LNCaP clone FGC (cell line): ENCODE results near the gene GET4.

ENCODE experiments used
- DNase-seq: peaks from one replicate; pipeline ENCODE4 v3.0.0-alpha.2; 2011; ENCODE audit warnings: low read depth
- H3K4me3 ChIP-seq: 2 replicates; pipeline ENCODE4 v1.5.1; 2011; ENCODE audit warnings: mild to moderate bottlenecking, low read depth, low read length, control low read depth
- TF ChIP-seq, protein P1 (sequence below): IDR thresholded peaks from 2 replicates; pipeline ENCODE4 v1.5.1; 2012; ENCODE audit warnings: mild to moderate bottlenecking; ENCODE audit not compliant: control insufficient read depth, insufficient read depth; ENCODE audit errors: extremely low read depth

GET4 gene

DNA sequence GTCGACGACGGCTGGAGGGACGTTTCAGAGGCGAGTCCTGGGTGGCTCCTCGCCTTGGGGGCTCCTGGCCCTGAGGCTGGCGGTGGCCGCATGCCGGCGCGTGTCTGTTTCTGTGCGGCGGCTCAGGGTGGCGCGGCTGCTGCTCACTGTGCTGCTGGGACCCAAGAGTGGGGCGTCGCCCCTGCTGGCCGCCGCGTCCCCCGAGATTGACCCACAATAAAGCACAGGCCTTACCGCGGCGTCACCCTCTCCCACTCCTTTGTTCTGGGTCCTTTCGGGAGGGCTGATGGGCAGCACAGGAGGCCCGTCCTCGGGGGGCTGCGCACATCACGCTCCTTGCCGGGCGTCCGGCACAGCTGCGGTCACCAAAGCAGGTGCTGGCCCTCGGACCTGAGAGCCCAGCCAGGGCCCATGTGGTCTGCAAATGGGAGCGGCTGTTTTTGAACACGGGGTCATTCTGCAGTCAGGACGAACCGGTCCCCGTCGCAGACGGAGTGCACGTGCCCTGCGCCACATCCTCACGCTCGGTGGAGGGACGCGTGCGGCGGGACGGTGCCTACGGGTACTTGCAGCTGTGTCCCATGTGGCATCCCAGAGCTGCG, 19.2 kb downstream of the GET4 start:
- no peak overlapping the region for H3K4me3 ChIP-seq
- TF ChIP-seq, protein P1, sequence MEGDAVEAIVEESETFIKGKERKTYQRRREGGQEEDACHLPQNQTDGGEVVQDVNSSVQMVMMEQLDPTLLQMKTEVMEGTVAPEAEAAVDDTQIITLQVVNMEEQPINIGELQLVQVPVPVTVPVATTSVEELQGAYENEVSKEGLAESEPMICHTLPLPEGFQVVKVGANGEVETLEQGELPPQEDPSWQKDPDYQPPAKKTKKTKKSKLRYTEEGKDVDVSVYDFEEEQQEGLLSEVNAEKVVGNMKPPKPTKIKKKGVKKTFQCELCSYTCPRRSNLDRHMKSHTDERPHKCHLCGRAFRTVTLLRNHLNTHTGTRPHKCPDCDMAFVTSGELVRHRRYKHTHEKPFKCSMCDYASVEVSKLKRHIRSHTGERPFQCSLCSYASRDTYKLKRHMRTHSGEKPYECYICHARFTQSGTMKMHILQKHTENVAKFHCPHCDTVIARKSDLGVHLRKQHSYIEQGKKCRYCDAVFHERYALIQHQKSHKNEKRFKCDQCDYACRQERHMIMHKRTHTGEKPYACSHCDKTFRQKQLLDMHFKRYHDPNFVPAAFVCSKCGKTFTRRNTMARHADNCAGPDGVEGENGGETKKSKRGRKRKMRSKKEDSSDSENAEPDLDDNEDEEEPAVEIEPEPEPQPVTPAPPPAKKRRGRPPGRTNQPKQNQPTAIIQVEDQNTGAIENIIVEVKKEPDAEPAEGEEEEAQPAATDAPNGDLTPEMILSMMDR = no peak
- DNase-seq = no peak

DNA sequence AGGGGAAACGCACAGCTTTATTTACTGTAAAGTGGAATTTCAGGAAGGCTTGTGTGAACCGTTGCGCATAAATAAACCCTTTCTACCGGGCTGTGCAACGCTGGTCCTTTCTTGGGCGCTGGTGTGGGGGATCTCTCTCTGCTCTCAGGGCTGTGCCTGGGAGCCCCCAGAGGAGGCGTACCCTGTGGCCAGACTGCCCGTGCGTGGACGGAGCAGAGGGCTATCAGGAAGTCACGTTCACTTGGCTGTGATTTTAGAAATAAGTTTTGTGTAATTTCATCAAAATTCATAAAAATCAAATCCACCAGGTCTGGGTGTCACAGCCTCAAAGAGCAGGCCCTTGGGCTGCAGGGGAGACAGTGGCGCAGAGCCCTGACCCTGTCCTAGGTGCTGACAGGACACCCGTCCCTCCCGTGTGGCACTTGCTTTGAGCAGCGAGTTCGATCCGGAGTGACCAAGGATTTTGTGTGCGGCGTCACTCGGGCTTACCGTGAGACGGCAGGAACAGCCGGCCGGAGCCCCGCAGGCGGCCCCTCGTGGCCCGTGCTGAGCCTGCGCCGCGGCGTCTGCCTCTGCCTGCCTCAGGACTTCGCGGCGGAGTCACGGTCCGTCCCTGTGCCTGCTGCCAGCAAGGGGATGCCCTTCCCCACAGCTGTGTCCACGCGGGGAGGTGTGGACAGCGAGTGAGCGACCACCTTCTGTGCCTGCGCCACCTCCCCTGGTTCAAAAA, 20.2 kb downstream of the GET4 start:
- DNase-seq = no peak
- TF ChIP-seq, protein P1 = no peak
- no peak overlapping the region for H3K4me3 ChIP-seq

DNA sequence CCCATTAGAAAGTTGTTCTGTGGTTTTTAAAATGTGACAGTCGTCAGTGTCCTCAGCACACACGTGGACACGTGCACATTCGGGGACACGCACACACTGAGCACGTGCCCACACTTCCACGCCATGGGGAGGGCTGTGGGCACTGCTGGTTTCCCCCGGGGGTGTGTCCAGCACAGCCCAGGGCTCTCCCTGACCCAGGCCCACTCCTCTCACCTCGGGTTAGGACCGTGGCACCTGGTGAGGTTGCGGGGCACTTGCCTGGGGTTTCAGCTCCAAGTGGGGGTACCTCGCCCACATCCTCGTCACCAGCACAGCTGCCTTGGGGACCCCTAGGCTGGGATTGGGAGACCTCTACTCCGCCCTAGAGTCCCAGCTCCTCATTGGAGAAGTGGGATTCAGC, 20.7 kb downstream of the GET4 start:
- DNase-seq = no peak
- no peak overlapping the region for H3K4me3 ChIP-seq
- TF ChIP-seq, protein P1 = no peak

DNA sequence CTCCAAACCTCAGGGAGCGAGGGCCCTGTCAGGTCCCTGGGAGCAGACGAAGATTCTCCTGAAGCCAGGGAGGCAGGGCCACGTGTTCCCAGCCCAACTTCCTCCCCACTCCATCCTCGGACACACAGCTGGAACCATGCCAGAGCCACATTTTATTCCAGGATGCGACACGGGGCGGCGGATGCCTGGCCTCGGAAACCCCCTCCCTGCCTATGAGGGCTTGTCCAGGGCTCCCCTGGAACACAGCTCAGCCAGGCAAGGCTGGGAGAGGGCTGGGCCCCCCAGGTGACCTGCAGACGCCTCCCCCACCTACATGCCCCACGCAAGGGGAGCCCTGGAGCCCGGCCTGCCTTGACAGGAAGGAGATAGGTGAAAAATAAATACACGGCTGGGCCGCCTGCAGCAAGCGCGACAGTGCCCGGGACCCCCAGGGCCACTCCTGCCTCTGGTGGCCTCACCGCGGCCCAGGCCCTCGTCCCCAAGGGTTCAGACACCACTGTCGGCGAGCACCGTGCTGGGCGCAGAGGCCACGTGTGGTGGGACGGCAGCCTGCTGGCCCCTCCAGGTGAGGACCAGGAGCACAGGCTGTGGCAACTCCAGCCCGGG, 21.5 kb downstream of the GET4 start:
- no peak for DNase-seq
- TF ChIP-seq, protein P1 = no peak
- H3K4me3 ChIP-seq = no peak overlapping the region

DNA sequence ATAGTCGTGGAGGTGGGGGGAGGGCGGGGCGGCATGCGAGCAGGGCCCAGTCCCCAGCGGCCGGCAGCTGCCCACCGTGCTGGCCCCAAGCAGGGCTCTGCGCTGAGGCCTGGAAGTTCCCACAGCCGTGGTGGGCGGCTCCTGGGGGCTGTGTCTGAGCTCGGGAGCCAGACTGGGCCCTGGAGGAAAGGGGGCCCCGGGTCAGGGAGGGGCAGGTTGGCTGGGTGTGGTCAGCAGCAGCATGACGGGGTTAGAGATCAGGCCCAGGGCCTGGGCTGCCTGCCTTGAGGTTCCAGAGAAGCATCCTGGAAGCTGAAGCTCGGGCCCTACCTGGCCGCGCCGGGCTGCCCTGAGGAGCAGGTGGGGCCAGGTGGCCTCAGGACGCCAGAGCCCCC, 22.1 kb downstream of the GET4 start:
- TF ChIP-seq, protein P1 = no peak
- H3K4me3 ChIP-seq = no peak overlapping the region

DNA sequence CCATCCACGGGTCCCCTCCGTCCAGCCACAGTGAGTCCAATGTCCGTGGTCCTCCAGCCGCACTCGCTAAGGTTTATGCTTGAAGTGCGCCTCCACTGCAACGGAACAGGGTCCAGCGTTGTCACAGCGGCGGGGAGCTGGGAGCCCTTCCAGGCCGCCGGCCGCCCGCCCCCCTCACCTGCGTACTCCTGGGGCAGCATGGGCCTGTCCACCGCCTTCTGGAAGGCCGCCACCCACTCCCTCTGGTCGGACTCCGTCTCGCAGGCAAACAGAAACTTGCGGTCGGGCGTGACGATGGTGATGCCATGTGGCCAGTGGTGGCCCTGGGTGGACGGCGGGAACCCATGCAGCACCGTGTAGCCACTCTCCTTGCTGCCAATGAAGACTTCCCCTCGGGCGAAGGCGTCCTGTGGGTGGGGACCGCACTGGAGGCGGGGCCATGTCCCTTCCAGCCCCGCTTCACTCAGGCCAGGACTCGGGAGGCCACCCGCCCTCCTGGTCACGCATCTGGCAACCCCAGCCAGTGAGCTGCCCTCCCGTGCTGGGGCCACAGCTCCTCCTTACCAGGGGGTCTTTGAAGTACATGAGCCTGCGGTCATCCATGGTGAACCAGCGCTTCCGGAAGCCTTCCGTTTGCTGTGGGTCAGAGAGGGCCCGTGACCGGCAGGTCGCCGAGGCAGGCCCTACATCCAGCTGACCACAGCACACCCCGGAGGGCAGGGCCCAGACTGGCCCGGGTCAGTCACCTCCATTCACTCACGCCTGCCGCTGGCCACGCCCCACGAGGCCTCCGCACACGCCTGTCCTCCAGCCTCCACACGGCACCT, 22.7 kb downstream of the GET4 start:
- TF ChIP-seq, protein P1 = no peak
- no peak for DNase-seq
- H3K4me3 ChIP-seq = no peak overlapping the region

More for the DNA sequence above, 22.1 kb downstream of the GET4 start:
- DNase-seq = no peak
